ENCODE results near the gene IL21R.

GRCh38 chr16:27485126-27485525, 83.2 kb downstream of the IL21R start:
- TF ChIP-seq, protein P1, sequence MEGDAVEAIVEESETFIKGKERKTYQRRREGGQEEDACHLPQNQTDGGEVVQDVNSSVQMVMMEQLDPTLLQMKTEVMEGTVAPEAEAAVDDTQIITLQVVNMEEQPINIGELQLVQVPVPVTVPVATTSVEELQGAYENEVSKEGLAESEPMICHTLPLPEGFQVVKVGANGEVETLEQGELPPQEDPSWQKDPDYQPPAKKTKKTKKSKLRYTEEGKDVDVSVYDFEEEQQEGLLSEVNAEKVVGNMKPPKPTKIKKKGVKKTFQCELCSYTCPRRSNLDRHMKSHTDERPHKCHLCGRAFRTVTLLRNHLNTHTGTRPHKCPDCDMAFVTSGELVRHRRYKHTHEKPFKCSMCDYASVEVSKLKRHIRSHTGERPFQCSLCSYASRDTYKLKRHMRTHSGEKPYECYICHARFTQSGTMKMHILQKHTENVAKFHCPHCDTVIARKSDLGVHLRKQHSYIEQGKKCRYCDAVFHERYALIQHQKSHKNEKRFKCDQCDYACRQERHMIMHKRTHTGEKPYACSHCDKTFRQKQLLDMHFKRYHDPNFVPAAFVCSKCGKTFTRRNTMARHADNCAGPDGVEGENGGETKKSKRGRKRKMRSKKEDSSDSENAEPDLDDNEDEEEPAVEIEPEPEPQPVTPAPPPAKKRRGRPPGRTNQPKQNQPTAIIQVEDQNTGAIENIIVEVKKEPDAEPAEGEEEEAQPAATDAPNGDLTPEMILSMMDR (conservative IDR thresholded peaks at IDR 0.05 in 1 of 2, IDR thresholded peaks at IDR 0.05 in 1 of 2; ENCODE audit: extremely low read depth in 1 of 2, insufficient read depth in 1 of 2, low read depth in 1 of 2, low read length in 2 of 2): no peak
- no peak for TF ChIP-seq EZH2 (IDR thresholded peaks at IDR 0.05; ENCODE audit: borderline replicate concordance, low read length)

Measured in mammary epithelial cell (primary cell).